CD4-positive, alpha-beta T cell treated with Interleukin-17A for 4 hours (primary cell): Measurements from ENCODE around the gene SYT1.

Experiments
- DNase-seq: peaks from one replicate; pipeline ENCODE4 v3.0.0-alpha.2; 2020; ENCODE audit warnings: mixed read lengths

Gene SYT1

GRCh38 chr12:78898416-78898815 is 33.8 kb downstream of the SYT1 start:
- no peak for DNase-seq

DNA sequence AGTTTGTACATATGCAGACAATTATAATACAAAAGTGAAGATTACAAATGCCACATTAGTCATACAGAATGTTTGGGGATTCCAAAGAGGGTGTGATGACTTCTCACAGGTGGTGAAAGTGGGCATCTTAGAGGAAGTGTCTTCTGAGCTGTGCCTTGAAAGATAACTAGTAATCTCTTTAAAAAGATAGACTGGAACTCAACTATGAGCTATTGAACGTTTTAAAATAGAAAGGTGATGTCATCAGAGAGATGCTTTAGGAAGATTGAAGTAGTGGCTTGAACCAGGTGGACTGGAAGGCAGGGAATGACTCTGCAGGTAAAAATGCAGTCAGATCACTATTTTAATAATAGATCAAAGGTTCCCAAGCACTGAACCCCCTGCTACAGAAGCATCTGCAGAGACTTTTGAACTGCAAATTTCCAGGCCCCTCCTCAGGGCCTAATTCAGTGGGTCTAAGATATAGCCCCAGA is 50.3 kb downstream of the SYT1 start:
- DNase-seq: no peak

DNA sequence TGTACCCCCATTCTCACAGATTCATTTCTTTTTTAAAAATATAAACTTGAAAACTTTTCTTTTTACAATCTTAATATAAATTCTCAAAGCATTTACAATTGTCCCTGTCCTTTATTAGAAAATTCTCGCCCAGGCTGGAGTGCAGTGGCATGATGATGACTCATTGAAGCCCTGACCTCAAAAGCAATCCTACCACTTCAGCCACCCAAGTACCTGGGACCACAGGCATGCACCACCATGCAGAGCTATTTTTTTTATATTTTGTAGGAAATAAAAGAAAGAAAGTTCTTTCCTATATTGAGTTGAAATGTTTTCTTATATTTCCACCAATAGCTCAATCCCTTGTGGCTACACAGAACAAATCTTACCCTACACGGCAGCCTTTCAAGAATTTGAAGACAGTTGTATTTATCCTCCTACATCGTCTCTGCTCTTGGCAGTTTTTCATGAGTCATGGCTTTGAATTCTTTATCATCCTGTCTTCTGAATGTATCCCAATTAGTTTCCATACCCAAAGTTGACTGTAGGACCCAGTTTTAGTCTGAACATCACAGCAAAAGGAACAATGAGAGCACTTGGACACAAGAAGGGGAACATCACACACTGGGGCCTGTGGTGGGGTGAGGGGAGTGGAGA is 52.4 kb downstream of the SYT1 start:
- DNase-seq: no peak

- DNase-seq: no peak
These were observed 52.9 kb downstream of the SYT1 start for GRCh38 chr12:78917513-78917912.

DNA sequence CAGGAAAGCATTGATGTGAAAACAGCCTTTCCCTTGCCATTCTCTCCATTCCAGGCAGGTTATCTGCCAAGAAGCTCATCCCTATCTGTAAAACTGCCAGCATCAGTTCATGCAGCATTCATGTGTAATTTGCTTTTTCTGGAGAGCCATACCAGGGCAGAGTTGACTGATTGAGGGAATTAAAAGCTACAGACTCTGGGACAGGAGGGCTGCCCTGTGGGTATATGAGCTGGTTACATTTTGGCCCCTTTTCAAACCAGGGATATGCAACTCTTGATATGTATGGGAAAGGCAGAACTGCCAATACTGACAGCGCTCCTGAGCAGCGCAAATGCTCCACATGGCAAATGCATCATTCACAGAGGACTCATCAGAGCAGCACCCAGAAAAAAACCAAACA is 53.7 kb downstream of the SYT1 start:
- no peak for DNase-seq

GRCh38 chr12:78928200-78929074 is 63.9 kb downstream of the SYT1 start:
- no peak for DNase-seq

DNA sequence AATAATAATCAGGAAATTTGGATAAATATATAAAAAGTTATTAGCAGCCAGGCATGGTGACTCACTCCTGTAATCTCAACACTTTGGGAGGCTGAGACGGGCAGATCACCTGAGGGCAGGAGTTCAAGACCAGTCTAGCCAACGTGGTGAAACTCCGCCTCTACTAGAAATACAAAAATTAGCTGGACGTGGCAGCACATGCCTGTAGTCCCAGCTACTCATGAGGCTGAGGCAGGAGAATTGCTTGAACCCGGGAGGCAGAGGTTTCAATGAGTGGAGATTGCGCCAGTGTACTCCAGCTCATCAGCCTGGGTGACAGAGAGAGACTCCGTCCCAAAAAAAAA is 64.5 kb downstream of the SYT1 start:
- DNase-seq: no peak

GRCh38 chr12:78931466-78931990 is 67.0 kb downstream of the SYT1 start:
- no peak for DNase-seq

- DNase-seq: no peak
These were observed 68.4 kb downstream of the SYT1 start for GRCh38 chr12:78933014-78933413.

DNA sequence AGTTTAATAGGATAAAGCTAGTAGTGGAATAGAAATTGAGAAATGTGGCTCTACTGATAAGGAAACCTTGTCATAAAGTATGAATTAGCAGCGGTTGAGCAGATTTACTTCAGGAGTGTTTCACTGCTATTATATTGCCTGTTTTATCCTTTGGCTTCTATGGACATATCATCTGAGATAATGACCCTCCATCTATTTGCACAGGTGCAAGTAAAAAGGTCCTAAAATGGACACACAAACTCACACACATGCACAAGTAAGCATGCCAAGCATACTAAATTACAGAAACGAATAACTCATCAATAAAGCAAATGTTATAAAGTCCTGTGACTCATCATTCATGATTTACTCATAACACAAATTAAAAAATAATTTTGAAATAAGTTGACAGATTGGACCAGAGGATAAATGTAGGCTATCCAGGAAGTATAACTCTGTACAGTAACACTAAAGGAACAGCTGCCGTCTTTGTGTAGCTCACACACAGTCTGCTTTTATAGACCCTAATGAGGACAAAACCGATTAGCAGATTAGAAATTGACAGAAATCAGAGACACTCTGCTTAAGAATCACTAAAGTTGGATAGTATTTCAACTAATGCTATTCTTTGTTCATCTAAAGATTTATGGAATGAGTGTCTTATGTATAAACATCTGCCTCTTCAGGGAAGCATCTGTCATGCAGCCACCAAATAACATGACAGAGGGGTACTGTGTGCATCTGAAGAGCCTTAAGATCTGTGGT is 73.9 kb downstream of the SYT1 start:
- DNase-seq: no peak

GRCh38 chr12:78949532-78949931 is 85.0 kb downstream of the SYT1 start:
- DNase-seq: no peak

GRCh38 chr12:78951803-78952551 is 87.4 kb downstream of the SYT1 start:
- no peak for DNase-seq

DNA sequence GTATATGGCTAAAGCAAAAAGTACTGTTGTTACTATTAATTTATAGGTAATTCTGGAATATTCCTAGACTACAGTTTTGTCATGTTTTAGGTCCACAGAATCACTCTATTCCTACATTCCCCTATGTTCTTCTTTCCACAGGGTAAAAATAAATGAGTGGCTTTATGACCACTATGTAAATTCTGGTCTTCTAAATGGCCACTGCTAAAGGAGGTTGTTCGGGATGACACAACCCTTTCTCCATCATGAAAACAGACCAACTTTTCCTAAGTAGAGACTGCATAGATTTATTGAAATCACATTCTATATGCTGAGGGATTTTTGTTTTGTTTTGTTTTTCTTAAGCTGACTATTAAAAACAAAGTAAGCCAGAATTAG is 88.0 kb downstream of the SYT1 start:
- DNase-seq: no peak

DNA sequence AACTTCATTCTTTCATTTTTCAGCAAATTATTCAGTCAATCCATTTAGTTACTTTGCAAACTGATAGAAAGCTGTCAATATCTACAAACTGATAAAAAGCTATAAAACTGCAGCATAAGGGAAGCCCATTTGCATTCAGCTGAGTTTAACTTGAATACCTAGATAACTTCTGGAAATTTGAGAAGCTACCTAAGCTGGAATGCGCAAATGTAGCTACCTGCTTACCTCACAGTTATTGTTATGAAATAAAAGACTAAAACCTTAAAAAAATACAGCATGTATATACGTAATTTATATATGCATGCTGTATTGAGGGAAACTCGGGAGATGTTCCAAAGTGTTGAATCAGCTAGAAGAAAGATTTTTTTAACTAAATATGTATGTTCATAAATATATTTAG is 94.4 kb downstream of the SYT1 start:
- no peak for DNase-seq

GRCh38 chr12:78959556-78959955 is 95.0 kb downstream of the SYT1 start:
- DNase-seq: no peak

DNA sequence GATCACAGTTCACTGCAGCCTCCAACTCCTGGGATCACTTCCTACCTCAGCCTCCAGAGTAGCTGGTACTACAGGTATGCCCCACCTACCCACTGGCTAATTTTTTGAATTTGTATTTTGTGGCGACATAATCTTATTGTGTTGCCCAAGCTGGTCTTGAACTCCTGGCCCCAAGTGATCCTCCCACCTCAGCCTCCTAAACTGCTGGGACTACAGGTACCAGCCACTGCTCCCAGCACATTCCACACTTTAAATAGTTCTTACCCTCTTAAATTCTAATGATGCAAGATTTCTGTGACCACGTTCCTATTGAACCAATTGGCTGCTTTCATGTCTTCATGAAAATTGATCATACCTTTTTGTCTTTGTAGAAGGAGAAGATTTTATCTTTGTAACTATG is 96.6 kb downstream of the SYT1 start:
- DNase-seq: no peak

- no peak for DNase-seq
These were observed 99.1 kb downstream of the SYT1 start for GRCh38 chr12:78963439-78964227.

DNA sequence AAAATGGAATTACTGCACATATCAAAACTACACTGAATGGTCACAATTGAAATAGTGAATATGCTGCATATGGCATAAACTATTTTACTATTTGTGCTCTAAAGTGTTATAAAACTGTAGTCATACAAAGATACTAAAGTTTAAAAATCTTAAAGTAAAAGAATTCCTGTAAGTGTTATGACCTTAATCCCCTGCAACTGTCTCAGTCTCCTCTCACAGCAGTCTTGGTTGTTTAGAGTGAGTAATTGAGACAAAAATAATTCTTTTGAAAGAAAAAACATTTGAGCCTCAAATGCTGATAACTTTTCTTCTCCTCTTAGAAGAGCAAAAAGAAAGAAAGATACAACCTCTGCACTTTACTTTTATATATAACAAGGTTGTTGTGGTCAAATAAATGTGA is 99.9 kb downstream of the SYT1 start:
- DNase-seq: no peak

GRCh38 chr12:78966062-78966461 is 101.5 kb downstream of the SYT1 start:
- DNase-seq: no peak

- no peak for DNase-seq
These were observed 102.4 kb downstream of the SYT1 start for GRCh38 chr12:78966926-78967325.

GRCh38 chr12:78968226-78968625 is 103.7 kb downstream of the SYT1 start:
- DNase-seq: no peak

DNA sequence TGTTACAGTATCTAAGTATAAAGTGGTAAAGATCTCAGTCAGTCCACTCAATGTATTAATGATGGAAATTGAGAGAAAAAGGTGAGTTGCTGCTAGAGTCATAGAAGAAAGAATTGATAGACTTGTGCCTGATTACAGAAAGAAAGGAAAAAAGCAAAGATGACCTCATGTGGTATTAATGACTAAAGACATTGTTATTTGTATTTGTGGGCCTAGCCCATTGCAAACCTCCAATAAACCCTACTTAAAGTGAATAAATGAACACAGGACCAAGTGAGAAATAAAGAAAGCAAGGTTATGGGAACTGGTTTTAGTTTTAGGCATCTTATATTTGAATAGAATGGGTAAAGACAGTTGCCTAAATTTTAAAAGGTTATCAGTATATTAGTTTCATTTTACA is 105.5 kb downstream of the SYT1 start:
- no peak for DNase-seq
